ENCODE data around the gene IL1R2.

IL1R2 gene

DNA sequence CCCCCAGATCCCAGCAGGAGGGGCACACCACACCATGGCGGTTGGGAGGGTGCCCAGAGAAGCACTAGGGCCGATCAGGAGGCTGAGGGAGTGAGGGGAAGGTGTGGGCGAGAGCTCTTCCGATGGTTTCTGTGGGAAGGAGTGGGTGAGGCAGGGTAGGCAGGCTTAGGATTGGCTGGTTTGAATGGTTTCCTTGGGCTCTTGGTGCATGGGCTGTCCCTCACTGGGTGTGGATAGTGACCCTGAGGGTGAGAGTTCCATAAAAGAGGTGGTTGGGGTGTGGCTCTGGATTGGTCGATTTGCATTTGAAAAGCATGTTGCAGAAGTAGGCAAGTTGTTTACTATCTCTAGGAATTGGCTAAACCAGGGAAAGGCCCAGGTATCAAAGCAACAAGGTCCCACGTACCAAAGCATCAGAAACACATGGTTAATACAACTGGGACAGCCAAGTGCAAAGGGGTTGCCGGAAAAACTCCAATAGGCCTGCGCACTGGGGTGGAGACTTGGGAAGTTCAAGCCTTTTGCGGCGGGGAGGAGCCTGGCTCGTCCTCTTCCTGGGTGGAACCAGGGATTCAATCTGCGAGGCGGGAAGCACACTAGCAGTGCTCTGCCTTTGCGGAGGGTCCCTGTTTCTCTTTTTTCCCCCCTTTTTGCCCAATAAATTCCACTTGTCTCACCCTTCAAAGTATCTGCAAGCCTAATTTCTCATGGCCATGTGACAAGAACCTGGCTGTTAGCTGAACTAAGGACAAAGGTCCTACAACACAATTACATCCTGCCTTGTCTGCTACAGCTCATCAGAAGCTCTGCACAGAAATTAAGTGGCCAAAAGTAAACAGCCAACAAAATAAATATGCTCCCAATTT is 43.2 kb downstream of the IL1R2 start:
- in situ Hi-C loops (cut with MboI; ENCODE audit: low sequenced_read_pairs): no loop called here

DNA sequence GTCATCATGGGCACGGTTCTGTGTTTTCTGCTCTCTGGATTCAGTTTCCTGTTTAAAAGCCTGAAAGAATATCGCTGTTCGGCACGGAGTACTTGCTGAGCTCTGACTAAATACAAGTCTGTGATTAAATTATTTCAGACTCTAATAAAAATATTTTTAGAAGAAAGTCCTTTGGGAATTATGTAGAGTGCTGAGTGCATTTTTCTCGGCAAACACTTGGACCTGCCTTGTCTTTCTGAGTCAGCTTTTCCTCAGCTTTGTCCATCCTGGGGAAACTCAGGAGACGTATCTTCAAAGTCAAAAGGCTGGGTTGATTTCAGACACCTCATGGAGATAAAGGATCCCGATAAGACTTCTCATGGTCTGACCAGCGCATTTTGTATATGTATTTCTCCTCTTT is 45.9 kb downstream of the IL1R2 start:
- in situ Hi-C loops (cut with MboI; ENCODE audit: low sequenced_read_pairs): no loop called here

DNA sequence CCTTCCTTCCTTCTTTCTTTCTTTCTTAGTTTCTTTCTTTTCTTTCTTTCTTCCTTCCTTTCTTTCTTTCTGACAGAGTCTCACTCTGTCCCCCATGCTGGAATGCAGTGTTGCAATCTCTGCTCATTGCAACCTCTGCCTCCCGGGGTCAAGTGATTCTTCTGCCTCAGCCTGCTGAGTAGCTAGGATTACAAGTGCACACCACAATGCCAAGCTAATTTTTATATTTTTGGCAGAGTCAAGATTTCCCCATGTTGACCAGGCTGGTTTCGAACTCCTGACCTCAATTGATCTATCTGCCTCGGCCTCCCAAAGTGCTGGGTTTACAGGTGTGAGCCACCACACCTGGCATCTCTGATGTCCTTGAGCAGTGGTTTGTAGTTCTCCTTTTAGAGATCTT is 48.5 kb downstream of the IL1R2 start:
- in situ Hi-C loops (cut with MboI; ENCODE audit: low sequenced_read_pairs): no loop called here

DNA sequence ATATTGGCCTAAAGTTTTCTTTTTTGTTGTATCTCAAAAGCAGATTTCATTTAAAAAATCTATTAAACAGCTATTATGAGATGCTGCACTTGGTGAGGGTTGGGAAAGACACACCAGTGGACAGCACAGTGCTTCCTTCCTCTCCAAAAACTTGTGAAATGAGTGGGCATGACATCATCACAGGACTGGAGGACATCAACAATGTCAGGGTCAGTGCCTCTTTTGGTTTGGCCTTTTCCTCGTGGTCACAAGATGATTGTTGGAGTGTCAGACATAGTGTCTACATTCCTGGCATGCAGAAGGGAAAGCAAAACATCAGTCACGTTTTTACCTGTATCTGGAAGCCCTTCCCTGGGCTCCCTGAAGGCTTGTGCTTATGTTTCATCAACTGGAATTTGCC is 49.6 kb downstream of the IL1R2 start:
- in situ Hi-C loops (cut with MboI; ENCODE audit: low sequenced_read_pairs): no loop called here

DNA sequence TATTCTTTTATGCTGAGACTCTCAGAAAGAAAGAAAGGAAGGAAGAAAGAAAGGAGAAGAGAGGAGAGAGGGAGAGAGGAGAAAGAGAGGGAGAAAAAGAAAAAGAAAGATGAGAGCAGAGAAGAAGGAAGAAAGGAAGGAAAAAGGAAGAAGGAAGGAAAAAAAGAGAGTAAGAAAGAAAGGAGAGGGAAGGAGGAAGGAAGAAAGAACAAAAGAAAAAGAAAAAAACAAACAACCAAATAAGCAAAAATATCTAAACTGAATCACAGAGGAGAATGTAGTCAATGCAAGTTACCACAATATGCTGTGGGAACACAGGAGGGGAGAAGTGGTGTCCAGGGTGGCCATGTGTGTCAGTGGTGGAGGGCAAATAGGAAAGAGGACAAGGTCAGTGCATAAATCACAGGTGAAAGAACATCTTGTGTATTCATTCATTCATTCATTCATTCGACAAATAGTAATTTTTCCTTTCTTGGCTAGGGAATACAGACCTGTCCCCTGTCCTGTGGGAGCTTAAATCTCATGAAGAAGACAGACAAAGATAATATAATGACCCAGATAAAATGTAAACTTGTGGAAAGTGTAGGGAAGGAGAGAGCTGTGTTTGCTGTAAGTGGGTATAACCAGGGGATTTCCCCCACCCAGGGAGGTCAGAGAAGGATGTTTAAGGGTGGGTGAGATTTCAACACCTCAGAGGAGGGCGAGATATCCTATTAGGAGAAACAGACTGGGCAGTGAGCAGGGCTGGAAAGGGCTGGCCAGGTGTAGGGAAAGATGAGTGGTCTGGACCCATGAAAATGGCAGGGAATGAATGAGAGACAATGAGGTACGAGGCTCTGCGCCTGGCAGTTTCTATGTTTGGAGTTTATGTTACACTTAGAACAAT is 50.7 kb downstream of the IL1R2 start:
- in situ Hi-C loops (cut with MboI; ENCODE audit: low sequenced_read_pairs): no loop called here

DNA sequence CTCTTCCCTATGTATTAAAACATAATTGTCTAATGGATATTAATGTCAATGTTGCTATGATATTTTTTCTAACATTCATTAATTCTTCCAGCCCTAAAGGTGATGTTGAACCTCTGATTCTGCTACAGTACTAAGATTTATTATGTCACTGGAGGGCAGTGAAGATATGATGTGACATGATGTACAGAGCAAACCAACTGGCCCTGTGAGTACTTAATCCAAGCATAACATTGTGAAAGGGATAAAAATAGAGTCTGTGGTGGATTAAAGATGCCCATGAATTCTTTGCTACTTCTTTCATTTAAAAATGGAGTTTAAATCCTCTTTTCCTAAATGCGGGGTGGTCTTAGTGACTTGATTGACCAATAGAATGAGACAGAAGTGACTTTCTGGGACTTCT is 51.8 kb downstream of the IL1R2 start:
- in situ Hi-C loops (cut with MboI; ENCODE audit: low sequenced_read_pairs): no loop called here

DNA sequence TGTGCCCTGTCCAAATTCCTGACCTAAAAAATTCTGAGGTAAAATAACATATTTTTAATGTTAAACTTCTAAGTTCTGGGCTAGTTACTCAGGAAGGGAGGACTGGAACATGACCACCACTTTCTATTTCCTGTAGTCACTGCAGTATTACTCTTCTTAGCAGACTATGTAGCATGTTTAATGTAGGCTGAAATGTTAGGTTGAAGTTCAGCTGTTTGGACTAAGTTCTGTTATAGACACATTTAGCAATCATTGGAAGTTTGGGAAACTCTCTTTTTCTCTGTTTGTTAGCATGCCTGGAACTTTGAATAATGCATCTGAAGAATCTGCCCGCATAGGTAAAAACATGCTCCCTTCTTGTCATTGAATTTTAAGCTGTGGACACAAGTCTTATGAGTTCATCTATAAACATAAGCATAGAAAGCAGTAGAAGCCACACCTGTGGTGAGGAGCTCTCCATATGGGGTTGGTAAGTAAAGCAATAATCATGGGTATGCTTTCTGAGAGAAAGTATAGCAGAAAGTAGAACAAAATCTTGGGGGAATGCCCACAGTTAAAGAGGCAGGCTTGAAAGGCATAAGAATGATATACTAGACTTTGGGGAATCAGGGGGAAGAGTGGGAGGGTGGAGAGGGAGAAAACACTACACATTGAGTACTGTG is 52.6 kb downstream of the IL1R2 start:
- in situ Hi-C loops (cut with MboI; ENCODE audit: low sequenced_read_pairs): no loop called here

DNA sequence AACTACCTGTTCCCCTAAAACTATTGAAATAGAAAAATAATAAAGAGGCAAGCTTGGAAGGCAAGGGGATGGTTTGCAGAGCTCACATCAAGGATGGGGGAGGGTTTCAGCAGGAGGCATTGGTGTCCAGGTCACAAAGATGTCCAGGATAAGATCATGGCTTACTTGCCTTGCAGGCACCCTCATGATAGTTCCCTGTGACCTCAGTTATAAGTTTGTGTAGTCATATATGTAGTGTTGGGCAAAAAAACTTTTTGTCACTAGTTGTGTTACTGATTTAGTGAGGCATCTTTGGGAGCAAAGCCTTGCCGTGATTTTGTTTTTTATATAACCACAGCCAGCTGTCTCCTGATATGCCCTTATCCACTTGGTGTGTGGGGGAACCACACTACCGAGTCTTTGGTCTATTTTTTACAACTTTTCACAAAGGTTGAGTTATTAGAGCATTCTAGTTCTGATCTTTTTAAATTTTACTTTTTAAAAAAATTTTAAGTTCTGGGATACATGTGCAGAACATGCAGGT is 53.3 kb downstream of the IL1R2 start:
- in situ Hi-C loops (cut with MboI; ENCODE audit: low sequenced_read_pairs): no loop called here

DNA sequence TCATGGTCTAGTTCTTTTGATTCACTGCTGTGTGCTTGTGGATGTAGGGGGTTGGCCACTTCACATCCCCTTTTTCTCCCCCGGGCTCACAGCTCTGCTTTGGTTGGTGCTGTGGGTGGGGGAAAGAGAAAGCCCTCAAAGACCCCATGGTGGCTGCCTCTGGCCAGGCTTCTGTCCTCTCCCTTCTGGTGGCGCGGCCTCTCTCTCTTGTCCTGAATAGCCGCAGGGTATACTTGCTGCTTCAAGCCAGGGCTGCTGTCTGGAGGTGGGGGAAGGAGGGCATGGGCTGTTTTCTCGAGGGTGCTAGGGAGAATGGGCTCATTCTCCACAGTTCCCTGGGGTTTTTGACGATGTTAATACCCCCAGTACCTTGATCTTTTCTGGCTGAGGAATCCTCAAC is 53.9 kb downstream of the IL1R2 start:
- in situ Hi-C loops (cut with MboI; ENCODE audit: low sequenced_read_pairs): no loop called here

DNA sequence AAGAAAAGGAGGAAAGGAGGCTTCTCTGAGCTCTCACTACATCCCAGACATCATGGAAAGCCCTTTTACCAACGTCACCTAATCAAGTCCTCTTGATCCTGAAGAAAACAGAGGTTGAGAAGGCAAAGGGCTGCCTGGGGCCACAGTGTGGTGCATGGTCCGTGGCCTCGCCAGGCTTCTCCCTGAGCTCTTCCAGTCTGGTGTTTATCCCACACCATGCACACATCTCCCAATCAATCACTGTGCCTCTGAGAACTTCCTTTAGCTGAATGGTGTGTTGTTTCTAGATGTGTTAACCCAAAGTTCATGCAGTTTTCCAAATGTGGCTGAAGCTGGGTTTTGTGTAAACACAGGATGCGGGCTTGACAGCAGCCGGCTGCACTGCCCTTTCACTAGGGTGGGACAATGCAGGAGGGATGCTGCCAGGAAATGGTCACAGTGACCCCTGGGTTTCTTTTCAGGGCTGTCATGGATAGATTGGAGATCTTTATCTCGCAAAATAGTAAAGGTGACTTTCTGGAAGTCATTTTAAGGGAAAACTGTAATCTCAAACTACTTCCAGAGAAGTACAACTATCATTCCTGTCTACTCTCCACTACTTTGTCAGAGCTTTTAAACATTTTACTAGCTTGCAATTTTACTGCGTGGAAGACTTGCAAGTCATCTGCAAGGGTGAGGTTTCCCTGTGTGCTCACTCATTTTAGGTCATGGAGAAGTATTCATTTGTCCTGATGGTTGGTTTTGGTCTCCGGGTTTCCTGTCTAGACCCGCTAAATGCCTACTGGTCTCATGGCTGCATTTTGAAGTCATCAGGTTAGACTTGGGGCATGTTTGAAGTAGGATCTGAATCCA is 54.6 kb downstream of the IL1R2 start:
- in situ Hi-C loops (cut with MboI; ENCODE audit: low sequenced_read_pairs): no loop called here

DNA sequence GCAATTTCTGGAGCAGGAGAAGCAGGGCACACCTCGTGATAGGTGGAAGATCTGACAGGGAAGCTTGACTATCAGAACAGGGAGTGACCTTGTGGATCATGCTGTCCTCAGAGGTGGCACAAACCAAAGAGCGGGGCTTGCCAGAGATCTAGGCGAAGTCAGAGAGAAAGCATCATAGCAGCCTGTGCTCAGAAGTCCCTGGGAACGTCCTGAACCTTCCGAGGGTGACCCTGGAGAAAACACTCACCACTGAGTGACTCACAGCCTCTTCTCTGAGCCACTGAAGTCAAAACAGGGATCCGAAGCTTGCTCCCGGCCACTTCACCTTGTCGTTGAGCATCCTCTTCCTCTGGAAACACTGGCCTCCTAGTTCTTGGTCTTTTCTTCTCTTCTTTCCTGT is 56.7 kb downstream of the IL1R2 start:
- in situ Hi-C loops (cut with MboI; ENCODE audit: low sequenced_read_pairs): no loop called here

DNA sequence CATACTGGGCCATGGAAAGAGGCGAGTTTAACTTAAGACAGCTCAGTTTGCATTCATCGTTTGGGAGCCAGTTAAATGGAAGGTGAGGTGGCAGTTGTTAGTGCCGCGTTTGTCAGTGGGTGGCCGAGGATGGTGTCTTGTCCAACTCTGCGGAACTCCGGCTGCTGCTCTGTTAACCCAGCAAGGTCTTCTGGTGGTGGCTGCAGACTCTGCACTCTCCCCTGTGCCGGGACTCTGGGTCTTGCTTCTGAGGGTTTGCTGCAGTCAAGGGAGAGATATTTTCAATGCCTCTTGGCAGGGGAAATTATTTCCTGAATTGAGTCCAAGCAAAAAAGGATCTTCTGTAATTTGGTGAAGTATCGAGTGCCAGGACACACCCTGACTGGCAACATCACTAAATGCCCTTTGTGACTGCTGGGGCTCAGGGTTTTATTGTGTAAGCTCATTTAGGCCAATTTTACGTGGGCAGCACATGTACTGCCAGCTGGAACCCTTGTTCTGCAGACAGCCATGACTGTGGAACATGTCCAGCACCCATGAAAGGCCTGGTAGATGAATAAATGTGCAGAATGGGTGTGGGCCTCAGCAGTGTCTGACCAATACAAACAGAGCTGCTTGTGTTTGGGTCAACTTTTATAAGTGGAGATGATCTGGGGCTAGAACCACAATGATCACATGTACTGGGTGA is 58.1 kb downstream of the IL1R2 start:
- in situ Hi-C loops (cut with MboI; ENCODE audit: low sequenced_read_pairs): no loop called here

DNA sequence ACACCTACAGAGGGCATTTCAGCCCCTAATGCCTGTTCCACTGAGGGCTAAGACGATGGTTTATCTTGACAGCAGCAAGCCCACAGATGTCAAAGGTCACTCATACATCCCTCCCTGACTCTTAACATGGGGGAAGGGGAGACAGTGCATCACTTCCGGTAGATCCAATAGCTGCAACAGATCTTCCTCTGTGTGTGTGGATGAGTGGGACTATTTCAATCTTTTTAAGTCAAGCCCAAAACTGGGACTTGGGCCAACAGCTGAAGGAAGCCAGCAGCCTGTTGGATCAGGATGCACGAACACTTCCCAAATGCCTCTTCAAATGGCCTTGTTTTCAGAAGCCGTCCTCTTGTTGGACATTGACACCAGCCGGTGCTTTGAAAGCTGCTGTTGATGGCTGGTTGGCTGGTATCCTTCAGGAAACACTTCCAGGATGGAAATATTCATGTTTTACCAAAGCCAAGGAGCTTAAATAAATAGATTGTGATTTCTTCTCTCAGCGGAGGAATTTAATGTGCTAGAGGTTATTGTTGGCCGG is 59.2 kb downstream of the IL1R2 start:
- in situ Hi-C loops (cut with MboI; ENCODE audit: low sequenced_read_pairs): no loop called here

DNA sequence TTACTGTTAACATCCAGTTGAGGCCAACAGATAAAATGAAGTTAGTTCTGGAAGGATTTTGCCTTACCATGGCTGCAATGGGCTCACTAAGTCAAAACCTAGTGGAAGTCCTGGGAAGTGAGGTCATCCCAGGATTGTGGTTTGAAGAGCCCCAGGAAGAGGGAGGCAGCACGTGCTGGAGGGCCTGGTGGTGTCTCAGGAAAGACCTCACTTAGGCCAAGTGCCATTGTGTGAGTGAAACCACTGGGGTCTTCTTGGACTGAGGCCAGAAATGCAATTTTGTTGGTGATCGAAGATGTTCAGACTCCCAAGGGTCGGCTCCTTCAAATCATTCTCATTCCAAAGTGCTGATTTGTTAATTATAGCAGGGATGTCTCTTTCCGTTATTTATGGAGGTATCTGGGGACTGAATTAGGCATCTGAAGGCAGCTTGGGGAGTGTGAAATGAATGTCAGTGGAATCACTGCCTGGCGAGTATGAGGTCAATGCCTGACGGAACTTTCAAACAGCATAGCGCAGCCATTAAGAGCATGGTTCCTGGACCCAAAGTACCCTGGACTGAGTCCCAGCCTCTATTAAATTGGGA is 60.0 kb downstream of the IL1R2 start:
- in situ Hi-C loops (cut with MboI; ENCODE audit: low sequenced_read_pairs): no loop called here

DNA sequence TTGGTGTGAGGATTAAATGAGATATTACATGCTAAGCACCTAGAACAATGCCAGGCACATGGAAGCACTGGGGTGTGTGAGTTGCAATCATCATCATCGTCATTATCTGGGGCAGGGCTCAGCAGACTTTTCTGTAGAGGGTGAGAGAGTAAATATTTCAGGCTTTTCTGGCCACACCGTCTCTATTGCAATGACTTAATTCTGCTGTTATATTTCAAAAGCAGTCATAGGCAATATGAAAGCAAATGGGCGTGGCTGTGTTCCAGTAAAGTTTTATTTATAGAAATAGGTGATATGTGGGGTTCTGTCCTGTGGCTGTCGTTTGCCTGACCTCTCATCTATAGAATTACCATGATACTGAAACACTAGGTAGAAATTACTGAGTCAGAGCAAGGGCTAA is 60.6 kb downstream of the IL1R2 start:
- in situ Hi-C loops (cut with MboI; ENCODE audit: low sequenced_read_pairs): no loop called here

DNA sequence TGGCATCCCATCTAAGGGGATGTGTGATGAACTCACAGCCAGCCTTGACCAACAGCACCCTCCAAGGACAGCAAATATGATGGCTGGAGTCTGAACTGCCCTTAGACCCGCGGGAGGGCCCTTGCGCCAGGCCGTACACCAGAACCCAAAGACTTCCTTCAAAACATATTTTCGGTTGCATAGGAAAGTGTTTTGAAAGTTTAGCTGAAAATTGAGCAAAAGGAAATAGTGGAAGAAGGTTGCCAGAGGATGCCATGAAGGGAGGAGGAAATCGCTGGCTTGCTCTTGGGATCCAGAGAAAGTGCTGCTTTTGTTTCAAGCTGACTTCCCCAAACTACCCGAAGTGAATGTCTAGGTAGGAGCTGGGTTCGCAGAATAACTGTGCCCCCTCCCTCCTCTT is 61.3 kb downstream of the IL1R2 start:
- in situ Hi-C loops (cut with MboI; ENCODE audit: low sequenced_read_pairs): no loop called here

DNA sequence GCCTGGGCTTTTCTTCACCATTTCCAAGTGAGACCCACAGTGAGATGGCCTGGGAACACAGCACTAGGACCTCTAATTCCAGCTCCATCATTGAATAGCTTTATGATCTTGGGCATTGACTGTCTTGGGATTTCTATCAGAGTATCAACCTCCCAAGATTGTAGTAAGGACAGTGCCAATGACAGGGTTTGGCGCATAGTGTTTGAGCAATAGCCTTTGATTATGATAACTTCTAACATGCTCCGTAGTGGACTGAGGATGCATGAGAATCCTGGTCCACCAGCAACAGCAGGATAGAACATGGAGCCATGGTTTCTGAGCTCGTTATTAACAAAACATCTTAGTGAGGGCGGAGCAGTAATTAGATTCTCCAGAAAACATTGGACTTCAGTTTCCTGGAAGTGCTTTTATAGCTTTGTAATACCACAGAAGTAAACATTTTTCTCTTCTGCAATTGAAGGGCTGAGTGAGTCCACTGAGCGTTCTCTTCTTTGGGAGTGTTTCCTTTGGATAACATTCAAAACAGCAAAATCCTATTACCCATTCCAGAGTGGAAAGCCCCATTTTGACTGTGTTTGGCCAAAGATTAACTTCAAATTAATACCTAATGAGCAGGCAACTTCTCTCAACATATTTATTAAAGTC is 63.7 kb downstream of the IL1R2 start:
- in situ Hi-C loops (cut with MboI; ENCODE audit: low sequenced_read_pairs): no loop called here

DNA sequence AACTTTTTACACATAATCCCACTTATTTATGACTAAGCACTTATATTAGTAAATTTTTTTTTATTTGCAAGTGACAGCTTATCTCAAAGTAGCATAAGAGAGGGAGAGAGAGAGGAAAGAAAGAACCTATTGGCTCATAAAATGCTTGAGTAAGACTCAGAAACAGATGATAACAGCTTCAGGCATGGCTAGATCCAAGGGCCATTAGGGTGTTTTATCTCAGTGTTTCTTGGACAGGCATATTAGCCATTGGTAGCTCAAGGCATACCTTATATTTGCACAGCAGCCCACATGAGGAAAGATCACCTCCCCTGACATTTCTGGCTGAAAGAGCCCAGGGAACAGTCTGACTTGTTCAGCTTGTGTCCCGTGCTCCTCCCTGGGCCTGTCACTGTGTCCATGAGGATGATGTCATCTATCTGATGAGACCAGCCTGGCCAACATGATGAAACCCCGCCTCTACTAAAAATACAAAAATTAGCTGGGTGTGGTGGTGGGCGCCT is 64.4 kb downstream of the IL1R2 start:
- in situ Hi-C loops (cut with MboI; ENCODE audit: low sequenced_read_pairs): no loop called here
